ENCODE results near the gene CHST11.

CHST11 gene

DNA sequence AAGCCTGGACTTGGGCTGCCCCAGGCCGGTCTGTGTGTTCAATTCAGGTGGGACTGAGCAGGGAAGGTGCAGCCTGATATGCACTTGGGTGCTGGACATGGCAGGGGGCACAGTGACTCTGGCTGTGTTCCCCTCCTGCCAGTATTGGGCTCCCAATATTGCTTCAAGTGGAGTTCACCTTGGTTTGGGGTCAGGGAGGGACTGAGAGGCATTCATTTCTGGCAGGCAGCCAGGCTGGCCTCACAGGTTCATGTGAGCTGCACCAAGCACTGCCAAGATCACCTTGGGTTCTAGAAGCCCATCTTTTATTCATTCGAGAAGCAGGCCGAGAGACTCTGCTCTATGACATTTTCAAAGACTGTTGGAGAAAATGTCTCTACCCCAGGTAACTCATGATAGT lies 245.0 kb downstream of the CHST11 start:
- H3K4me3 ChIP-seq (ENCODE audit: low read depth, low read length): no peak overlapping the region
- TF ChIP-seq, protein P1, sequence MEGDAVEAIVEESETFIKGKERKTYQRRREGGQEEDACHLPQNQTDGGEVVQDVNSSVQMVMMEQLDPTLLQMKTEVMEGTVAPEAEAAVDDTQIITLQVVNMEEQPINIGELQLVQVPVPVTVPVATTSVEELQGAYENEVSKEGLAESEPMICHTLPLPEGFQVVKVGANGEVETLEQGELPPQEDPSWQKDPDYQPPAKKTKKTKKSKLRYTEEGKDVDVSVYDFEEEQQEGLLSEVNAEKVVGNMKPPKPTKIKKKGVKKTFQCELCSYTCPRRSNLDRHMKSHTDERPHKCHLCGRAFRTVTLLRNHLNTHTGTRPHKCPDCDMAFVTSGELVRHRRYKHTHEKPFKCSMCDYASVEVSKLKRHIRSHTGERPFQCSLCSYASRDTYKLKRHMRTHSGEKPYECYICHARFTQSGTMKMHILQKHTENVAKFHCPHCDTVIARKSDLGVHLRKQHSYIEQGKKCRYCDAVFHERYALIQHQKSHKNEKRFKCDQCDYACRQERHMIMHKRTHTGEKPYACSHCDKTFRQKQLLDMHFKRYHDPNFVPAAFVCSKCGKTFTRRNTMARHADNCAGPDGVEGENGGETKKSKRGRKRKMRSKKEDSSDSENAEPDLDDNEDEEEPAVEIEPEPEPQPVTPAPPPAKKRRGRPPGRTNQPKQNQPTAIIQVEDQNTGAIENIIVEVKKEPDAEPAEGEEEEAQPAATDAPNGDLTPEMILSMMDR (IDR thresholded peaks at IDR 0.05; ENCODE audit: borderline replicate concordance, insufficient read depth, low read depth, low read length): no peak

DNA sequence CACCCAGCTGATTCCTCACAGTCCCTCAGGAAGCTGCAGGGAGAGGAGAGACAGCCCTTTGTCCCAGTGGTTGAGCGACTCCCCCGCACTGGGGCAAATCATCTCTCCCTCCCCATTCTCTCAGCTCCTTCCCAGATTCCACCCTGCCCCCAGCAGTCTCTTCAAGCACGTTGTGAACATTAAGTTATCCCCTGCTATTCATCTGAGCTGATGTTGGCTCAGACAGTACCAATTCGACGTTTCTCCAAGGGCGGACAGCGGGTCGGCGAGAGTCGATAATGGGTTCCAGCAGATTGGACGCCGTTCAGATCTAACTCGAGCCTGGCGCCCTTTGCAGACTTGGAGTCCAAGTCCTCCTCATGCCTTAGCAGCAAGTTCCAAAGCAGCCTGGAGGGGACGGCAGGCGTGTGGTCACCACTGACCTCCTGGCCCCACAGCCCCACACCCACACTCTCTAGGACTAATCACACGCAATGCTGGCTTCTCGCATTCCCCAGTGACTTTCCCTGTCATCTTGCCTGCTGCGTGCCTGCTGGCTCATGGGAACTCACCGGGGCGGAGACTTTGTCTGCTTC lies 245.9 kb downstream of the CHST11 start:
- TF ChIP-seq, protein P1 (IDR thresholded peaks at IDR 0.05; ENCODE audit: borderline replicate concordance, insufficient read depth, low read depth, low read length): no peak
- no peak overlapping the region for H3K4me3 ChIP-seq (ENCODE audit: low read depth, low read length)

DNA sequence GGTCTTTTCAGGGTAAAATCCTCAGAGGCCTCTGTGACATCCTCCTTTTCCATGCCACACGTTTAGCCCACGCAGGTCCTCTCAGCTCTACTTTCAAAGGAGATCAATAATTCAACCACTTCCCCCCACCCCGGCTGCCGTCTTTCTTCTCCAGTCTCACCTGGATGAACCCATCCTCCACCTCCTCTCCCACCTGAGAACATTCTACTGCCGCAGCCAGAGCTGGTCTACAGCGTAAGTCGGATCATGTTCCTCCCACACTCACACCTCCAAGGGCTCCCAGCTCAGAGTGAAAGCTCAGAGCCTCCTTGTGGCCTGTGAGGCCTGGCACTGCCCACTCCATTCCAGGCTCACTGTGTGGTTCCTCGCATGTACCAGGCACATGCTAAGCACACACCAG lies 246.6 kb downstream of the CHST11 start:
- TF ChIP-seq, protein P1 (IDR thresholded peaks at IDR 0.05; ENCODE audit: borderline replicate concordance, insufficient read depth, low read depth, low read length): no peak
- H3K4me3 ChIP-seq (ENCODE audit: low read depth, low read length): no peak overlapping the region

DNA sequence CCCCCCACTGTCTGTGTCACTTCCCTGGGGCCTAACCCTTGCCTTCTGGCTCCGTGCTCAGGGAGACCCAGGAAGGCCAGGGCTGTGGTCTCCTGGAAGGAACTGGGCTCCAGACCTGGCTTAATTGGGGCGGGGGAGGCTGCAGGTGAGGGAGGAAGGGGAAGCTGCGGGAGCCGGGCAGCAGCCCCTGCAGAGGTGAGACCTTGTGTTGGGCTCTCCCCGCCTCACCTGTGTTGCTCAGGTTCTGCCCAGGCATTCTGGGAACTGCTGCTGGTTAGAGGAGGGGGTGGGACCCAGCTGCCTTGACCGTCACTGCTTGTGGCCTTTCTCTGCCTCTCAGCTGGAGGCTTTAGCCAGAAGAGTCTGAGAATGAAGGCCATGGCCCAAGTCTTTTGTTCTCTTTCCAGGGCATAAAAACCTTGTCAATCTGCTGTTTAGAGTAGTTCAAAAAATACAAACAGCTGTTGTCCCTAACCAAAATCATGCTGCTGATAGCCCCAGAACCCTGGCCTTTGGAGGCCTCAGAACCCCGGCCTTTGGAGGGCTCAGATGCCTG lies 247.6 kb downstream of the CHST11 start:
- TF ChIP-seq, protein P1 (IDR thresholded peaks at IDR 0.05; ENCODE audit: borderline replicate concordance, insufficient read depth, low read depth, low read length): no peak
- H3K4me3 ChIP-seq (ENCODE audit: low read depth, low read length): no peak overlapping the region

DNA sequence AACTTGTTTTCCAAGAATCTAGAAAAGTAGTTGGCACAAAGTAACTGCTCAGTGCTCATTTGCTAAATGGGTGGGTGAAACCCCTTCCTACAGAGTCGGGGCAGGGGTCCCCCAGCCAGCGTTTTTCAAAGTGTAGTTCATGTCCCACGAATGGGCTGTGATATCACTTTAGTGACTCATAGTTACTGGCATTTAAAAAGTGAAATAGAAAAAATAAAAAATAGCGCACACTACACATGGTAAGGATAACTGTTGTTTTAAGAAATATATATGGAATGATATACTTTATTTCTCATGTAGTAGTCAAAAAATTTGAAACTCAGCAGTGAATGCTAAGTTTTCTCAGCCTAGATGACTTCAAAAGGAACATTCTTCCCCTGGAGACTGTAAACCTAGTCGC lies 250.4 kb downstream of the CHST11 start:
- H3K4me3 ChIP-seq (ENCODE audit: low read depth, low read length): no peak overlapping the region
- TF ChIP-seq, protein P1 (IDR thresholded peaks at IDR 0.05; ENCODE audit: borderline replicate concordance, insufficient read depth, low read depth, low read length): no peak

DNA sequence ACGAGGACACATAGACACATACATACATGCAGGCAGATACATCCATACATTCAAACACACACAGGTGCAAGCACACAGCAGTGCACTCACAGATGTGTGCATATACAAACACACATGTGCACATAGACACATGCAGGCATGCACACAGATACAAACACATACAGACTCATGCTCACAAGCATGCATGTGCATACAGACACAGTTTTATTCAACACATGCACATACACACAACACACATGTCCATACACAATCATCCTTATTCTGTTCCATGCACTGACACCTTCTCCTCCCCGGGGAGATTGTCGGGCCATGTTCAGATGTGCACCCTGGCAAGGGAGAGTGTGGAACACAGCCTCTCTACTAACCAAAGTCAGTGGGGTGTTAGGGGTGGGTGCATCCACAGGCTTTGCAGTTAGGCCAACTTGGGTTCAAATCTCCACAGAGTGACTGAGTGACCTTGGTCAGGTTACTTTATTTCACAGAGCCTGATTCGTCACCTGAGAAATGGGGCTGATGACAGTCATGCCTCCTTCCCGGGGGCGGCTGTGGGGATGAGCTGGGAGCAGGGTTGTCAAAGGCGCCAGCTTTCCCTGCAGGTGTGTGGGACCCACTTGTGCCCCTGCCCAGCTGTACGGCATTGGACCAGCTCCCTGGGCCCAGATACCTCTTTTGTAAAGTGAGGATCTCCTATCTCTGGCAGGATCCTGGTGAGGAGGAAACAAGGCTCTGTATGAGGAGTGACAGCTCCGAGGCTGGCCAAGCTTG lies 251.2 kb downstream of the CHST11 start:
- no peak overlapping the region for H3K4me3 ChIP-seq (ENCODE audit: low read depth, low read length)
- TF ChIP-seq, protein P1 (IDR thresholded peaks at IDR 0.05; ENCODE audit: borderline replicate concordance, insufficient read depth, low read depth, low read length): no peak

DNA sequence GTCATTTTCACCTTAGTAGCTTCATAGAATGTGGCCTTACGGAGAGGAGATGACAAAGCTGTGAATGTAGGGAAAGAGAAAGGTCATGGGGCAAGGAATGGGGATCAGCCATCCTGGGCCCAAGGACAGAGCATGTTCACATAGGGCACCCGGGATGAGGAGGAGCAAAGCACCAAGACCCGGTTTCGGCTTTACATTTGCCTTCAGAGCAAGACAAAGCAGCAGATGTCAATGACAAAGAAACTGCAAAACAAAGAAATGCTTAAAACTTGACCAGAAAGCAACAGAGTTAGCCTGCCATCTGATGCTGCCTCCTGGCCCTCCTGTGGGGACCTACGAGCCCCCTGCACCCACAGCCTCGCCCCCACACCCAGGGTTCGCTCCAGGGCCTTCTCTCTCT lies 252.1 kb downstream of the CHST11 start:
- H3K4me3 ChIP-seq (ENCODE audit: low read depth, low read length): no peak overlapping the region
- TF ChIP-seq, protein P1 (IDR thresholded peaks at IDR 0.05; ENCODE audit: borderline replicate concordance, insufficient read depth, low read depth, low read length): no peak
